NCI-H1436 (cell line): ENCODE results near the gene GOLGA6L10.
"Not testable (repeated sequence)": the region's sequence is repeated elsewhere in the genome, so short reads cannot be mapped to it uniquely, and the experiment has no call there.

ENCODE experiments used
- DNase-seq: peaks from one replicate; lab custom pipeline; 2025; lab: John Stamatoyannopoulos, UW

GOLGA6L10 gene

DNA sequence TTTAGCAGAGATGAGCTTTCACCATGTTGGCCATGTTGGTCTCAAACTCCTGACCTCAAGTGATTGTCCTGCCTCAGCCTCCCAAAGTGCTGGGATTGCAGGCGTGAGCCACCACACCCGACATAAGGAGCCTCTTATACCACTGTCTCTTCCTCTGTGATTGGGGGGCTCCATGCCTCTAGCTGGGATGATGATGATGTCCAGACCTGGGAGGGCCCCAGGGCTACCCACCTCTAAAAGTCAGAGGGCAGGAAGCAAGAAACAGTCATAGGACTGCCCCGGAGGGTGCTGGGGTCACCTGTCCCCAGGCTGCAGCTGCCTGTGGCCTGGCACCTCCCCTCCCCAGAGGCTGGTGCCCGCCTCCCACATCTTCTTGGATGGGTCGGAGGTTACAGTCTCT is 5.4 kb downstream of the GOLGA6L10 start:
- DNase-seq, result not testable (repeated sequence)

DNA sequence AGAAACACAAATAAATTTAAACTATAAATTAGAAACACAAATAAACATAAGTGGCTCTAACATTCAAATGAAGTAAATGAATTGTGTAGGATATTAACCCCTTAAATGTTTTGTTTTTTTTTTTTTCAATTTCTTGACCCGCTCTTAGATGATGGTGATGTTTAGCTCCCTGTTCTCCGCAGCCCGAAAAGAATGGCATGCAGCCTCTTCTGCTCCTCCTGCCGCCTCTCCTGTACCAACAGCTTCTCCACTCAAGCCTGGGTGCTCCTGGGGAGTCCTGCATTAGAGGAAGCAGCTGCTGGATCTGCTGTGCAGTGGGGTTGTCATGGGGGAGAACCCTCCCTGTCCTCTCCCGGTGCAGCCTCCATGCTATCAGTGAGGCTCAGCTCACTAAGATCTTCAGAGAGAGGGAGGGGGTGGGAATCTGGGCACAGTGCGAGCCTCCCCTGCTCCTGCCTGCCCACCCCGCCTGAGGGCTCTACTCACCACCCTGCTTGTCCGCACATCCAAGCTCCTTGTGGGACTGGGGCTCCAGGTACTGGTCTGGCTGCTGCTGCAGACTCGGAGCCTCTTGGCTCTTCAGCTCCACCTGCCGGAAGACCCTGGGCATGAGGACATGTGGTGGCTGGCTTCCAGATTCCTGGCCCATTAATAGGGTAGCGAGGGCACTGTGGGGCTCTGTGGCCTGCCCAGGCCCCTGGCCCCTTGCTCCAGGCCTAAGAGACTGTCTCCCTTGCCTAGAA is 6.5 kb downstream of the GOLGA6L10 start:
- not testable (repeated sequence) for DNase-seq

DNA sequence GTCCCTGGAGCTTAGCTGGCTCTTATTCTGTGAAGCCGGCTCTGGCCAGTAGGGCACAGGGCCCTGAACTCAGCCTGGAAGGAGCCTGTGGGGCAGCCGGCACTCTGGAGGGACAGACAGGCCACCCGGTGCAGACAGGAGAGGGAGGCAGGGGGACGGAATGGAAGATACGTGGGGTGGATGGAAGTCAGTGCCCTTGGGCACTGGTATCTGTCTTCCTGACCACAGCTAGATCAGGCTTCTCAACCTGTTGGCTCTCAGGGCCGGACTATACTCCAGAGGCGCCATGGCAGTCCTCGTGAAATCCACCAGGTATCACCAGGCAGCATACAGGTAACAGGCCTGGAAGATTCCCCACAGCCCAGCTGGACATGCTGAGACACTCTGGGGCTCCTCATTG is 10.7 kb downstream of the GOLGA6L10 start:
- DNase-seq, result not testable (repeated sequence)

DNA sequence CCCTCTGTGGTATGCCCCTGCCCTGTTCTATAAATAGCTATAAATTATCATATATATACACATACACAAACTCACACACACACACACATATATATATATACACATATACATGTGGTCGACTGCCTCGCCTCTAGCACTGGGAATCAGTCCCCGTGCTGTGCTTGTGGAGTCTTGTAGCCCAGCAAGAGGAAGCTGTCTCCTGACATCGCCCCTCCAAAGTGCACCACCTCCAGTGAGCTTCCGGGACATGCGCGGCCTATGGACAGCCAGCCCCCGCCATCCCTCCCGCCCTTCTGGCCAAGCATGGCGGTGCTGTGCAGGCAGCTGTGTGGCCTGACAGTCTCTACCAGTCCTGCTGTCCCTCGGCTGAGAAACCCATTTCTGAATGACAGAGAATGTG is 11.2 kb downstream of the GOLGA6L10 start:
- not testable (repeated sequence) for DNase-seq

DNA sequence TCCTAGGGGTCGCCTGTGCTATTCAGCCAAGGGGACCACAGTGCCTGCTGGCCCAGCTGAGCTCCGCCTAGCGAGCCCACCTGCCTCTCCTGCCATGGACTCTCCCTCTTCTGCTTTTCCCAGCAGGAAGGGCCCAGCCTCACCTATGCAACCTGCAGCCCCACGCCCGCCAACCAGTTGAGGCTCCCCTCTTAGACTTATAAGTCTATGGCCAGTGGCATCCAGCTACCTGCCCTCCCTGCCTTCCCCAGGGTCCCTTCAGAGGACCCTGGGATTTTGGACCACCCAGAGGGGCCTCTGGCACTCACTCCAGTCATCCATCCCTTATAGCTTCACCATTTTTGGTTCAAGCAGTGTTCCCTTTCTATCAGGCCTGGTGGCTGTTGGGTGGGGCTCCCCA is 12.2 kb downstream of the GOLGA6L10 start:
- DNase-seq, result not testable (repeated sequence)

DNA sequence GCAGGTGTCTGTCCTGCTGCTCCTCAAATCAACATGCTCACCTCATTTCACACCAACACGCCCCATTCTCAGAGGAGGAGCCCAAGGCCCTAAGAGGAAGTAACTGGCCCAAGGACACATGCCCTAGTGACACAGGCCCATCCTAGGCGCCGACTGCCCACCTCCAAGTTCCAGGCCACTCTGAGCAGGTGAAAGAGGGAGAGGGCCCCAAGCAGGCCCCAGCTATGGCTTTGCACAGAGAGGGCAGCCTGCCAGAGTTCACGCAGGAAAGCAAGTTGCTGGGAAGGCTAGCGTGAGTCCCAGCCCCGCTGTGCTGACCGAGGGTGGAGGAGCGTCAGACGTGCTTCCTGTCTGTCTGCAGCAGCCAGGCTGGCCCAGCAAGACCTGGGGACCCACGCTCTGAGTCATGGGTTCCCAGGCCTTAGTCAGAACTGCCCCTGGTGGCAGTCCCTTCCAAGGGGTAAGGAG is 13.1 kb downstream of the GOLGA6L10 start:
- not testable (repeated sequence) for DNase-seq

DNA sequence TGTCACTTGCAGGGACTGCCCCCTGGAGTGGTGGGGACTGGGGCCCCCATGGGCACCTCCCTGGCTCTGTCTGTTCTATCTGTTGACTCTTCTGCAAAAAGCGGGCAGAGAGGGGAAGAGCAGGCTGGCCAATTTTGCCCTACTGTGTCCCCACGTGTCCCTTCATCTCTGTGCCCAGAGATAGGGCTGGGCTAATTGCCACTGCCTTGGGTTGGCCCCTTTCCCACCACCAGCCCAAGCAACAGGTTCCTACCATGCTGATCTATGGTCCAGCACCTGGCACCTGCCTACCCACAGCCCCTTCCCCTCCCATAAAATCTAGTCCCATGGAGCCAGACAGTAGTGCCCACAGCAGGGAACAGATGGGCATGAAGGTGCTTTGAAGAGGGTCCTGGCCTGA is 14.3 kb downstream of the GOLGA6L10 start:
- DNase-seq, result not testable (repeated sequence)

DNA sequence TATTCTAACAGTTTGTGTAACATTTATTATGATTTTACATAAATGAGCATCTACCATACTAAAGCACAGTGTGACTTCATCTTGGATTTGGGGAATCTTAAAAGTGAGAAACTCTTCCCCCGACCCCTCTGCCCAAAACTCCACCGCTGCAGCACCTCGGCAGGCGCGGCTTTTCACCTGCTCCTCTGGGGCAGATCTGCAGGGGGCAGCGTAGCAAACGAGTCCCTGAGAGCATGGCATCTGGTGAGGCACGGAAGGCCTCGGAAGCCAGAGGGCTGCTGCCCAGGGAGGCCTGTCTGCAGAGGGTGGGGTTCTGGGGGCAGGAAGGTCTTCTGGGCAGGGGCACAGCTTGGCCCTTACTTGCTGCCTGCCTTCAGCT is 14.7 kb downstream of the GOLGA6L10 start:
- DNase-seq, result not testable (repeated sequence)

DNA sequence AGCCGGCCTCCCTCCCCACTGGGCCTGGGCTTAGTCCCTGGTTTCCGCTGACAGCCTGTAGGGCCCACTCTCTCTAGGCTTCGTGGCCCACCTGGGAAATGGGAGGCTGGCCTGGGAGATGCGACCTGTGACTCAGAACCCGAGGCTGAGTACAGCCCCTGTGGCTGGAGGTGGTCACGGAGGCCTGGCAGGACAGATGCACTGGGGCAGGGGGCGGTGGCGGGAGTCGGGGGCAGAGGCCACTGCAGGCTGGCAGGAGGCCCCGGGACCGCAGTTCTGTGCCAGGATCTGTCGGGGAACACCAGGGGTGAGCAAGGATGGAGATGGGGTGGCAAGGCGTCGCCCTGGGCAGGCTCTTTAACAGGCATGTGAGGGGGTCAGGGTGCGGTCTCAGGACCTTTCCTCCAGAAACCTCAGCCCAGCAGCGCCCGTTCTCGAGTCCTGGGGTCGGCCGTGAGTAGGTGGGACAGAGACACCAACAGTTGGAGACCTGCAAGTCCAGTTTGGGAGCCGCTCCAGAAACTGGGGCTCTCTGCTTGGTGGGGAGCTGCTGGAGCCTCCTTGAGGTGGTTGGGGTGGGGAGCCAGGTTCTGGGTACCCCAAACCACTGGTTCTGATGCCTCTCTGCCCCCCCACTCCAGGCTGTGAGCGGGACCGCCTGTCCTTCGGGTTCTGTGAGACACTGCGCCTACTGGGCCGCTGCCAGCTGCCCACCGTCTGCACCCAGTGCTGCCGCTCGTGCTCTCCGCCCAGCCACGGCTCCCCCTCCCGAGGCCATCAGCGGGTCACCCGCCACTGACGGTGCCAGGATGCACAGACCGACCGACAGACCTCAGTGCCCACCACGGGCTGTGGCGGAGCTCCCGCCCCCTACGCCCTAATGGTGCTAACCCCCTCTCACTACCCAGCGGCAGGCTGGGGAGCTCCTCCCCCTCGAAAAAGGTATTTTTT is 15.4 kb downstream of the GOLGA6L10 start:
- DNase-seq, result not testable (repeated sequence)

DNA sequence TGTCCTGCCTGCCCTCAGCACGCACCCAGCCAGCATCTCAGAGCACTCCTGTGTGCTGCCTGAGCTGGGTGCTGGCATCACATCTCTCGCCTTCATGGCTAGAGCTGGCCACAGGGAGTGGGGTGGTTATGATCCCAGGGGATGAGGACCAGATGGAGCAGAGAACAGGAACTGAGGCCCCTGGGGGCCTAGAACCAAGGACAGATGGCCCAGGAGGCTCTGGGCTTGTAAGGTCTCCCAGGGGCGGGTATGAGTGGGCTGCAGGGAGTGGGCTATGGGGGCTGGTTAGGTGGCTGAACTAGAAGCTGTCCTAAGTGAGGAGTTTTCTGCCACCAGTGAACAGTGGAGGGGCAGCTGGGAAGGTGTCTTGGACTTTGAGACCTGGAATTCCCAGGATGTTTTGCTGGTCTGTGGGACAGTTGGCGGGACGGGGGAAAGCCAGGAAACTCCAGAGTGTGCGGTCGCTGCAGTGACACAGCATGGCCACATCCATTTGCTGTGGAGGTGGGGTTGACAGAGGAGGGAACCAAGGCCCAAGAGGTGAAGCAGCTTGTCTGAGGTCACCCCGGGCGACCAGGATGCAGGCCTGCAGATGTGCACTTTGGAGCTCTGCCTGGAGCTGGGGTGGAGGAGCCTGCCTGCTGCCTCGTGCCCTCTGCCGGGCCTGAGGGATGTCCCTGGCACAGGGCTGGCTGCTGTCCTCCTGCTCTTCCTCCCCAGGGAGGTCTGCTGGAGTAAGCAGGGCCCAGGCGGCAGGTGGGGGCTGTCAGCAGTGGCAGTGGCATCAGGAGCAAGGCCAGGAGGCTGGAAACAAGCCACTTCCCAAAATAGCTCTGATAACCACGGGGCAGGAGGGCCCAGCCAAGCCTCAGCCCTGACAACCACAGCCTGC is 16.3 kb downstream of the GOLGA6L10 start:
- DNase-seq, result not testable (repeated sequence)

DNA sequence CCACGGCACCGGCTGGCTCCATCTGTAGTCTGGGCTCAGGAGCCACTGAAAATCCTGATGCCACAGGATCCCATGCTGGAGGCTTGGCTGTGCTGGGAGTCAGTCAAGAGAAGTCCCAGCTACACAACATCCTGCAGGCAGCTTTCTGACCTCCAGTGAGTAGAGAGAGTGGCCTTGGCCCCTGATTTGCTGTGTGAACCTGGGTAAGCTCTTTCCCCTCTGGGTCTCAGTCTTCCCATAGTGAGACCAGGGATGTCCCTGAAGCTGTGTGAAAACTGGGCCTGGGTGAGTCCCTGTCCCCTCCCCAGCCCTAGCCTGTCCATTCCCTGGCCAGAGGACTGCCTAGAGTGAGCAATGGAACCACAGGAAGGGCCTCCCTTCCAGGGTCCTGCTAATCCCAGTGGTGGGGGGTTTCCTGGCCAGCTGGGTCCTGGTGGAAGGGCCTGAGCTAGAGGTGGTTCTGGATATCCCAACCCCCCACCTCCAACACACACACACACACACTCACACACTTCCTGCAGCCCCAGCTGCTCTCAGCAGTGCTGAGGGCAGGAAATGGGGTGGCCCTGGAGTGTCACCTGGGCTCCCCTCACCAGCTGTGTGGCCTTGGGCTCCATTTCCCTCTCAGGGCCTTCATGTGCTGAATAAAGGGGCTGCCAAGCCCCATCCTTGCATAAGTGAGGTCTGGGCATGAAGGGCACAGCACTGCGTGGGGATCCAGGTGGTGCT is 17.5 kb downstream of the GOLGA6L10 start:
- not testable (repeated sequence) for DNase-seq

DNA sequence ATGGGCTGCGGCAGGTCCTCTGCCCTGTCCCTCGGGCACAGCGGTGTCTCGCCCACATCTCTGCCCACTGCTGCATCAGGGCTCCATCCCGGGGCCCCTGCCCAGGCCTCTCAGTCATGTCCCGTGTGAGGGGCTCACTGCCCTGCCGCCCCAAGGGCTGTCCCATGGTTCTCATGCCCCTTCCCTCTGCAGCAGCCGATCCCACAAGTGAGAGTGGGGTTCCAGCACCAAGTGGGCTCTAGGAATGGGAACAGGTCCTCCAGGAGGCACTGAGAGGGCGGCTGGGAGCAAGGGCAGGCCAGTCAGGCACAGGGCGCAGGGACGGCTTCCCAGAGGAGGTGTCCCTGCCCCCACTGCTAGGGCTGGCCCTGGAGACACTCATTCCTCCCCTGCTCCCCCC is 18.4 kb downstream of the GOLGA6L10 start:
- DNase-seq, result not testable (repeated sequence)

DNA sequence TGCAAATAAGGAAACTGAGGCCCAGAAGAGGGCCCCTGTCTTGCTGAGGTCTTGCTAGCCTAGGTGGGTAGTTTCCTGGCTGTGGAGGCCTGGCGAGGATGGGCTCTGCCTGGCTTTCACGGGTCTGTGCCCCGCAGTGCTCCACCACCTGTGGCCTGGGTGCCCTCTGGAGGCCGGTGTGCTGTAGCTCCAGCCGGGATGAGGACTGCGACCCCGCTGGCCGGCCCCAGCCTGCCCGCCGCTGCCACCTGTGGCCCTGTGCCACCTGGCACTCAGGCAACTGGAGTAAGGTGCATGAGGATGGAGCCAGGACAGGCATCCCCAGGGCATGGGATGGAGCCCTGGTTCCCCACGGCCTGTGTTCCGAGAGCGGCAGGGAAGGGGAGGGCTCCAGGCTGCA is 20.2 kb downstream of the GOLGA6L10 start:
- DNase-seq, result not testable (repeated sequence)

DNA sequence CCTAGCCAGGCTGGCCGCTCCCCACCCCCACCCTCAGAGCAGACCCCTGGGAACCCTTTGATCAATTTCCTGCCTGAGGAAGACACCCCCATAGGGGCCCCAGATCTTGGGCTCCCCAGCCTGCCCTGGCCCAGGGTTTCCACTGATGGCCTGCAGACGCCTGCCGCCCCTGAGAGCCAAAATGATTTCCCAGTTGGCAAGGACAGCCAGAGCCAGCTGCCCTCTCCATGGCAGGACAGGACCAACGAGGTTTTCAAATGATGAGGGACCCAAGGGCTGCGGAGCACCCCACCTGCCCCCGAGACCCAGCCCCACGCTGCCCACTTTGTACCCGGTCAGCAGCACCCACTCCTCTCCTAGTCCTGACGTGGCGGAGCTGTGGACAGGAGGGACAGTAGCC is 21.9 kb downstream of the GOLGA6L10 start:
- not testable (repeated sequence) for DNase-seq

DNA sequence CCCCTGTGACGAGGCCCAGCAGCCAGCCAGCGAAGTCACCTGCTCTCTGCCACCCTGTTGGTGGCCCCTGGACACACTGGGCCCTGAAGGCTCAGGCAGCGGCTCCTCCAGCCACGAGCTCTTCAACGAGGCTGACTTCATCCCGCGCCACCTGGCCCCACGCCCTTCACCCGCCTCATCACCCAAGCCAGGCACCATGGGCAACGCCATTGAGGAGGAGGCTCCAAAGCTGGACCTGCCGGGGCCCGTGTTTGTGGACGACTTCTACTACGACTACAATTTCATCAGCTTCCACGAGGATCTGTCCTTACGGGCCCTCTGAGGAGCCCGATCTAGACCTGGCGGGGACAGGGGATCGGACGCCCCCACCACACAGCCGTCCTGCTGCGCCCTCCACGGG is 22.4 kb downstream of the GOLGA6L10 start:
- not testable (repeated sequence) for DNase-seq

DNA sequence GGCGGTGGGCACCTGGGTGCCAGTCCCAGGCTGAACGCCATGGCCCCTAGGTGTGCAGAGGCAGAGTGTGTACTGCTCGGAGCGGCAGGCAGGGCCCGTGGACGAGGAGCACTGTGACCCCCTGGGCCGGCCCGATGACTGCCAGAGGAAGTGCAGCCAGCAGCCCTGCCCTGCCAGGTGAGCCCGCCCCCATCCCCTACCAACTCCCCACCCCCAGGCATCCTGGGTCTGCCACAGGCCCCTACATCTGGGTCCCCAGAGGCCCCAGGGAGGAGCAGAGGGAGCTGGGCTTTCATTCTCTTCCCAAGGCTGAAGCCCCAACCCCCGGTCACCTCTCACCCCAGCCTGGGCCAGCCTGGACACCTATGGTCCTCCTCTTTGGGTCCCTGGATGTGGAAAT is 23.6 kb downstream of the GOLGA6L10 start:
- DNase-seq, result not testable (repeated sequence)

DNA sequence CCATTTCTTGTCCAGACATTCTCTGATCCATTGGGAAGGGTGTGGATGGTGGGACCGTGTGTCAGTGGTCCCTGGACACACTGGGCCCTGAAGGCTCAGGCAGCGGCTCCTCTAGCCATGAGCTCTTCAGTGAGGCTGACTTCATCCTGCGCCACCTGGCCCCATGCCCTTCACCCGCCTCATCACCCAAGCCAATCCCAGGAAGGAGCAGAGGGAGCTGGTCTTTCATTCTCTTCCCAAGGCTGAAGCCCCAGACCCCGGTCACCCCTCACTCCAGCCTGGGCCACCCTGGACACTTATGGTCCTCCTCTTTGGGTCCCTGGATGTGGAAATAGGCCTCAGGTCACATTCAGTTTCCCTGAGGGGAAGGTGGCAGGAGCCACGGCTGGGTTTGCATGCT is 24.4 kb downstream of the GOLGA6L10 start:
- DNase-seq, result not testable (repeated sequence)

DNA sequence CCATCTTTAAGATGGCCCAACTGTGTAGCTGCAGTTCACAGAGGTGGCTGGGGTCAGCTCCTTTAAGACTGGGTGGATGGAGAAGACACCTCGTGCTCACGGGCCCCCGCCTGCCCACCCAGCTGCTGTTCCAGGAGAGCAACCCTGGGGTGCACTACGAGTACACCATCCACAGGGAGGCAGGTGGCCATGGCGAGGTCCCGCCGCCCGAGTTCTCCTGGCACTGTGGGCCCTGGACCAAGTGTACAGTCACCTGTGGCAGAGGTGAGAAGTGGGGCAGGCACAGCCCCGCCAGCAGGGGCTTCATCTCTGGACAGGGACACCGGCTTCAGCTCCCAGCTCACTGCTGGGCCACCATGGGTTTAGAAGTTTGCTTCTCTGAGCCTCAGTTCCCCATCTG is 26.8 kb downstream of the GOLGA6L10 start:
- DNase-seq, result not testable (repeated sequence)

DNA sequence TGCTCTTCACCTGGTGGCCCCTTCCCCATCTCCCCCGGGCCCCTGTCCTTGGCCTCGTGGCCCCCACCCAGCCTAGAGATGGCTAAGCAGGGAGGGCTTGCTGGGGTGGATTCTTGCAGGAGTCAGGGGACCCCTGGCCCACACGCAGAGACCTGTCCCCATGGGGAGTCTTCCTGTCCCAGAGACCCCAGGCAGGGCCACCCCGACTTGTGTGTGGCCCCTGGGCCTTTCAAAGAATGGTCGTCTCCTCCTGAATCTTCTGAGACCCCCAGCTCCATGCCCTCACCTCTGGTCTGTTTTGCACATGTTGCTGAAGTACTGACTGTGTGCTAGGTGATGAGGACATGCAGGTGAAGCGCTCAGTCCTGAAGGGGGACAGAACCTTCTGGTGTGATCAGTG is 28.4 kb downstream of the GOLGA6L10 start:
- DNase-seq, result not testable (repeated sequence)

DNA sequence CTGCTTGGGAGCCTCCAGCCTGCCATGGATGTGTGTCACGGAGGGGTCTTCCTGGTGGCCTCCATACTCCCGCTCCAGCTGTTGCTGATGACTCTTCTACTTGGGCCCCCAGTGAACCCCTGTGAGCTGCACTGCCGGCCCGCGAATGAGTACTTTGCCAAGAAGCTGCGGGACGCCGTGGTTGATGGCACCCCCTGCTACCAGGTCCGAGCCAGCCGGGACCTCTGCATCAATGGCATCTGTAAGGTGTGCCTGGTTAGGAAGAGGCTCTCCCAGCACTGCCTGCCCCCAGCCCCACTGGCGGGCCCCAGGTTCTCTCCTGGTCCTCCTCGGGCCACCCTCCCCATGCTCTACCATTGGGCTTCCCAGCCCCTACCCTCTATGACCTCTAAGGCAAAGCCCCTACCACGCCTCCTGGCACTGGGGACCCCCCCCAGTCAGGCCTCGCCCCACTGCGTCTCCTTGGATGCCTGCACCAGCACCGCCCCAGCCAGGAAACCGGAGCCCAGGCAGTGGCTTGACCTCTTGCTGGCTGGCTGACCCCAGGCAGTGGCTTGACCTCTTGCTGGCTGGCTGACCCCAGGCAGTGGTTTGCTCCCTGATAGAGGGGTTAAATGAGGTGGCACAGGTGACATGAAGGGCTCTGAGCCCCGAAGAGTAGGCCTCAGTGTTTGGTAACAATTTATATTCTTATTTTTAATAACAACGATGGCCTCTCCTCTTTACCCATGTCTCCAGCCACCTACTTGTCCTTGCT is 29.6 kb downstream of the GOLGA6L10 start:
- not testable (repeated sequence) for DNase-seq
